HEK293 (cell line): ENCODE results near the gene NRP1.

ENCODE experiments used
- CTCF ChIA-PET: fragments of 350-600 bp; formaldehyde crosslinking; extraction: SDS; loops from one replicate; lab custom pipeline; 2021; ENCODE audit warnings: antibody characterized with exemption; lab: Yijun Ruan, JAX
- POLR2A ChIA-PET: fragments of 300-600 bp; formaldehyde crosslinking; extraction: SDS; loops from one replicate; lab custom pipeline; 2020; ENCODE audit warnings: antibody characterized with exemption, inconsistent platforms; lab: Yijun Ruan, JAX
- H3K27ac ChIP-seq: fragments of 200-500 bp; sonication (Bioruptor generic); 2 replicates; pipeline ENCODE4 v1.5.1; 2014; ENCODE audit warnings: low read depth, low read length, control low read depth, inconsistent platforms; ENCODE audit errors: extremely low read depth
- H3K36me3 ChIP-seq, 2 experiments: fragments of 200-500 bp in 1 of 2; sonication (Bioruptor generic) in 1 of 2; 1 replicate in 1 of 2; 2 replicates in 1 of 2; pipeline ENCODE4 v1.5.1; 2014 to 2017; ENCODE audit warnings: inconsistent platforms in 2 of 2, low read length in 2 of 2; ENCODE audit not compliant: control insufficient read depth in 2 of 2, insufficient read depth in 1 of 2
- H3K4me1 ChIP-seq: fragments of 200-500 bp; sonication (Bioruptor generic); 2 replicates; pipeline ENCODE4 v1.5.1; 2014; ENCODE audit warnings: mild to moderate bottlenecking, low read length, inconsistent platforms; ENCODE audit not compliant: control insufficient read depth, insufficient read depth
- H3K4me3 ChIP-seq: 2 replicates; pipeline ENCODE4 v1.5.1; 2011; ENCODE audit warnings: low read depth, mild to moderate bottlenecking, control low read depth, low read length, moderate library complexity
- H3K9me3 ChIP-seq: fragments of 200-500 bp; sonication (Bioruptor generic); 2 replicates; pipeline ENCODE4 v1.5.1; 2014; ENCODE audit warnings: low read depth, low read length, inconsistent platforms; ENCODE audit not compliant: control insufficient read depth, insufficient read depth
- FEZF1 ChIP-seq: fragments of 450-650 bp; formaldehyde crosslinking; IDR thresholded peaks from 2 replicates; pipeline ENCODE4 v1.5.1; 2016; ENCODE audit warnings: missing biosample characterization, missing genetic modification characterization
- GFI1B ChIP-seq: fragments of 450-650 bp; formaldehyde crosslinking; IDR thresholded peaks from 2 replicates; pipeline ENCODE4 v1.5.1; 2016; ENCODE audit warnings: missing biosample characterization, missing genetic modification characterization
- MZF1 ChIP-seq: fragments of 450-650 bp; formaldehyde crosslinking; IDR thresholded peaks from 2 replicates; pipeline ENCODE4 v1.5.1; 2017; ENCODE audit warnings: missing biosample characterization, missing genetic modification characterization, borderline replicate concordance
- PRDM2 ChIP-seq: fragments of 450-650 bp; formaldehyde crosslinking; IDR thresholded peaks from 2 replicates; pipeline ENCODE4 v1.5.1; 2016; ENCODE audit warnings: missing biosample characterization, missing genetic modification characterization, borderline replicate concordance
- SCRT1 ChIP-seq: fragments of 450-650 bp; formaldehyde crosslinking; IDR thresholded peaks from 2 replicates; pipeline ENCODE4 v1.5.1; 2016; ENCODE audit warnings: missing biosample characterization, missing genetic modification characterization, borderline replicate concordance
- SCRT2 ChIP-seq: fragments of 450-650 bp; formaldehyde crosslinking; IDR thresholded peaks from 2 replicates; pipeline ENCODE4 v1.5.1; 2016; ENCODE audit warnings: missing biosample characterization, missing genetic modification characterization
- ZNF148 ChIP-seq: fragments of 450-650 bp; formaldehyde crosslinking; IDR thresholded peaks from 2 replicates; pipeline ENCODE4 v1.5.0; 2017; ENCODE audit warnings: missing biosample characterization, missing genetic modification characterization, borderline replicate concordance
- ZNF175 ChIP-seq: fragments of 450-650 bp; formaldehyde crosslinking; IDR thresholded peaks from 2 replicates; pipeline ENCODE4 v1.5.1; 2016; ENCODE audit warnings: missing biosample characterization, missing genetic modification characterization
- ZNF302 ChIP-seq: fragments of 450-650 bp; formaldehyde crosslinking; IDR thresholded peaks from 2 replicates; pipeline ENCODE4 v1.5.1; 2016; ENCODE audit warnings: missing biosample characterization, missing genetic modification characterization, low read depth
- ZNF324 ChIP-seq: fragments of 450-650 bp; formaldehyde crosslinking; IDR thresholded peaks from 2 replicates; pipeline ENCODE4 v1.5.1; 2016; ENCODE audit warnings: missing biosample characterization, missing genetic modification characterization
- ZNF510 ChIP-seq: fragments of 450-650 bp; formaldehyde crosslinking; IDR thresholded peaks from 2 replicates; pipeline ENCODE4 v1.5.1; 2018; ENCODE audit warnings: mild to moderate bottlenecking, missing genetic modification characterization, missing biosample characterization; ENCODE audit not compliant: insufficient replicate concordance
- ZNF621 ChIP-seq: fragments of 450-650 bp; formaldehyde crosslinking; IDR thresholded peaks from 2 replicates; pipeline ENCODE4 v1.5.1; 2017; ENCODE audit warnings: missing biosample characterization, missing genetic modification characterization
- ZNF629 ChIP-seq: fragments of 450-650 bp; formaldehyde crosslinking; IDR thresholded peaks from 2 replicates; pipeline ENCODE4 v1.5.1; 2017; ENCODE audit warnings: missing biosample characterization, missing genetic modification characterization
- ZNF660 ChIP-seq: fragments of 450-650 bp; IDR thresholded peaks from 2 replicates; pipeline ENCODE4 v1.5.1; 2018; ENCODE audit warnings: missing biosample characterization, mild to moderate bottlenecking, missing genetic modification characterization
- ZNF701 ChIP-seq: fragments of 450-650 bp; formaldehyde crosslinking; IDR thresholded peaks from 2 replicates; pipeline ENCODE4 v1.5.1; 2016; ENCODE audit warnings: missing biosample characterization, missing genetic modification characterization
- TF ChIP-seq, protein P1 (sequence below): fragments of 450-650 bp; formaldehyde crosslinking; IDR thresholded peaks from 2 replicates; pipeline ENCODE4 v1.5.1; 2016; ENCODE audit warnings: missing biosample characterization, missing genetic modification characterization
- TF ChIP-seq, protein P2 (sequence below): fragments of 450-650 bp; formaldehyde crosslinking; IDR thresholded peaks from 2 replicates; pipeline ENCODE4 v1.5.1; 2017; ENCODE audit warnings: missing biosample characterization, mild to moderate bottlenecking, missing genetic modification characterization, moderate library complexity
- TF ChIP-seq, protein P3 (sequence below): fragments of 450-650 bp; IDR thresholded peaks from 2 replicates; pipeline ENCODE4 v1.5.1; 2018; ENCODE audit warnings: missing biosample characterization, missing genetic modification characterization

NRP1 gene

DNA sequence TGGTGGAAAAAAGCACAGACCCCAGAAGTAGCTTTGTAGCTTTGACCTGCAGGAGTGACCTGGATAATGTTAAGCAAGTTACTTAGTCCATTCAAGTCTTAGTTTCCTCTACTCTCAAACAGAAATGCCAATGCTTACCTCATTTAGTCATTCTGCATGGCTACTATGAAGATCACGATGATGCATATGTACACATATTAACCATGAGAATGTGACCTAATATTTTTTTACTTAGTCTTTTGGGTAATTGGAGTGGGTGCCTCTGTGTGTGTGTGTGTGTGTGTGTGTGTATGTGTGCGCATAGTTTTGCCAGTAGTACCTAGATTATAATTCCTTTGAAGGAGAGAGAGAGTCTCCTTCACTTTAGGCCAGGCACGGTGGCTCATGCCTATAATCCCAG is 95.8 kb downstream of the NRP1 start (continued):
- TF ChIP-seq, protein P1, sequence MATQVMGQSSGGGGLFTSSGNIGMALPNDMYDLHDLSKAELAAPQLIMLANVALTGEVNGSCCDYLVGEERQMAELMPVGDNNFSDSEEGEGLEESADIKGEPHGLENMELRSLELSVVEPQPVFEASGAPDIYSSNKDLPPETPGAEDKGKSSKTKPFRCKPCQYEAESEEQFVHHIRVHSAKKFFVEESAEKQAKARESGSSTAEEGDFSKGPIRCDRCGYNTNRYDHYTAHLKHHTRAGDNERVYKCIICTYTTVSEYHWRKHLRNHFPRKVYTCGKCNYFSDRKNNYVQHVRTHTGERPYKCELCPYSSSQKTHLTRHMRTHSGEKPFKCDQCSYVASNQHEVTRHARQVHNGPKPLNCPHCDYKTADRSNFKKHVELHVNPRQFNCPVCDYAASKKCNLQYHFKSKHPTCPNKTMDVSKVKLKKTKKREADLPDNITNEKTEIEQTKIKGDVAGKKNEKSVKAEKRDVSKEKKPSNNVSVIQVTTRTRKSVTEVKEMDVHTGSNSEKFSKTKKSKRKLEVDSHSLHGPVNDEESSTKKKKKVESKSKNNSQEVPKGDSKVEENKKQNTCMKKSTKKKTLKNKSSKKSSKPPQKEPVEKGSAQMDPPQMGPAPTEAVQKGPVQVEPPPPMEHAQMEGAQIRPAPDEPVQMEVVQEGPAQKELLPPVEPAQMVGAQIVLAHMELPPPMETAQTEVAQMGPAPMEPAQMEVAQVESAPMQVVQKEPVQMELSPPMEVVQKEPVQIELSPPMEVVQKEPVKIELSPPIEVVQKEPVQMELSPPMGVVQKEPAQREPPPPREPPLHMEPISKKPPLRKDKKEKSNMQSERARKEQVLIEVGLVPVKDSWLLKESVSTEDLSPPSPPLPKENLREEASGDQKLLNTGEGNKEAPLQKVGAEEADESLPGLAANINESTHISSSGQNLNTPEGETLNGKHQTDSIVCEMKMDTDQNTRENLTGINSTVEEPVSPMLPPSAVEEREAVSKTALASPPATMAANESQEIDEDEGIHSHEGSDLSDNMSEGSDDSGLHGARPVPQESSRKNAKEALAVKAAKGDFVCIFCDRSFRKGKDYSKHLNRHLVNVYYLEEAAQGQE (tag by site-specific recombination), result no peak
- TF ChIP-seq ZNF629 (tag by site-specific recombination) (peak; percentile 57), SCRT1 (tag by site-specific recombination) (no peak), SCRT2 (tag by site-specific recombination) (0 out of 2 replicates have a peak, but pooled peaks have one; percentile 10), GFI1B (tag by site-specific recombination) (no peak), PRDM2 (tag by site-specific recombination) (no peak)
- TF ChIP-seq, all 188 proteins: peak for 5

- Histone ChIP-seq H3K4me3 (no peak overlapping the region), H3K27ac (no peak overlapping the region), H3K4me1 (peaks cover 8% of the 10 kb centered on the region), H3K9me3 (no peaks in the 10 kb centered on the region), H3K36me3 (peaks cover 0 to 8% of the 10 kb centered on the region in 2 experiments; a peak in 2 of 3 replicates)
- POLR2A ChIA-PET, result interaction anchor here (0.7 kb wide), 1 partner anchor 1035 kb away, joined by 3 read pairs; no protein-coding TSS in a partner anchor
- CTCF ChIA-PET, result interaction anchor here (0.6 kb wide), 1 partner anchor 276 kb away, joined by 3 read pairs; no protein-coding TSS in a partner anchor
- TF ChIP-seq ZNF324 (tag by site-specific recombination) (no peak), ZNF148 (tag by site-specific recombination) (no peak), ZNF302 (tag by site-specific recombination) (no peak), FEZF1 (no peak), ZNF660 (tag by site-specific recombination) (no peak), ZNF621 (tag by site-specific recombination) (no peak), MZF1 (tag by site-specific recombination) (no peak), ZNF510 (tag by site-specific recombination) (no peak), ZNF701 (tag by site-specific recombination) (no peak), ZNF175 (tag by site-specific recombination) (no peak)
- TF ChIP-seq, protein P2, sequence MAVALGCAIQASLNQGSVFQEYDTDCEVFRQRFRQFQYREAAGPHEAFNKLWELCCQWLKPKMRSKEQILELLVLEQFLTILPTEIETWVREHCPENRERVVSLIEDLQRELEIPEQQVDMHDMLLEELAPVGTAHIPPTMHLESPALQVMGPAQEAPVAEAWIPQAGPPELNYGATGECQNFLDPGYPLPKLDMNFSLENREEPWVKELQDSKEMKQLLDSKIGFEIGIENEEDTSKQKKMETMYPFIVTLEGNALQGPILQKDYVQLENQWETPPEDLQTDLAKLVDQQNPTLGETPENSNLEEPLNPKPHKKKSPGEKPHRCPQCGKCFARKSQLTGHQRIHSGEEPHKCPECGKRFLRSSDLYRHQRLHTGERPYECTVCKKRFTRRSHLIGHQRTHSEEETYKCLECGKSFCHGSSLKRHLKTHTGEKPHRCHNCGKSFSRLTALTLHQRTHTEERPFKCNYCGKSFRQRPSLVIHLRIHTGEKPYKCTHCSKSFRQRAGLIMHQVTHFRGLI (tag by site-specific recombination), result no peak
- TF ChIP-seq, protein P3, sequence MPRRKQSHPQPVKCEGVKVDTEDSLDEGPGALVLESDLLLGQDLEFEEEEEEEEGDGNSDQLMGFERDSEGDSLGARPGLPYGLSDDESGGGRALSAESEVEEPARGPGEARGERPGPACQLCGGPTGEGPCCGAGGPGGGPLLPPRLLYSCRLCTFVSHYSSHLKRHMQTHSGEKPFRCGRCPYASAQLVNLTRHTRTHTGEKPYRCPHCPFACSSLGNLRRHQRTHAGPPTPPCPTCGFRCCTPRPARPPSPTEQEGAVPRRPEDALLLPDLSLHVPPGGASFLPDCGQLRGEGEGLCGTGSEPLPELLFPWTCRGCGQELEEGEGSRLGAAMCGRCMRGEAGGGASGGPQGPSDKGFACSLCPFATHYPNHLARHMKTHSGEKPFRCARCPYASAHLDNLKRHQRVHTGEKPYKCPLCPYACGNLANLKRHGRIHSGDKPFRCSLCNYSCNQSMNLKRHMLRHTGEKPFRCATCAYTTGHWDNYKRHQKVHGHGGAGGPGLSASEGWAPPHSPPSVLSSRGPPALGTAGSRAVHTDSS (tag by site-specific recombination), result no peak
Measured at GRCh38 chr10:33237736-33238624, 96.5 kb downstream of the NRP1 start.
